Neural progenitor cell (in vitro differentiated cells): ENCODE measurements around the gene KIAA1958. TPM values are rescaled to one million over a fixed set of nuclear protein-coding genes. Genes with fewer than 3 reads are reported as not detected.
A peak's percentile ranks its signal among the peaks of the same experiment; 100 is the strongest.

Source experiments
- DNase-seq: peaks from one replicate; pipeline ENCODE4 v3.0.0-alpha.2; 2016; ENCODE audit warnings: low spot score
- H2AFZ ChIP-seq: fragments of 200-600 bp; sonication (generic); replicated peaks from 2 replicates; pipeline ENCODE4 v1.6.1; 2016; ENCODE audit warnings: antibody characterized with exemption
- H3F3A ChIP-seq: fragments of 200-600 bp; sonication (generic); 2 replicates; pipeline ENCODE4 v1.6.1; 2016; ENCODE audit warnings: antibody characterized with exemption, low read depth
- H3K27ac ChIP-seq: fragments of 200-600 bp; sonication (generic); 2 replicates; pipeline ENCODE4 v1.5.1; 2016; ENCODE audit warnings: mild to moderate bottlenecking
- H3K27me3 ChIP-seq: fragments of 200-600 bp; sonication (generic); 2 replicates; pipeline ENCODE4 v1.6.1; 2016; ENCODE audit warnings: mild to moderate bottlenecking, moderate library complexity
- H3K36me3 ChIP-seq: fragments of 200-600 bp; sonication (generic); 2 replicates; pipeline ENCODE4 v1.5.1; 2016
- H3K4me1 ChIP-seq: fragments of 200-600 bp; sonication (generic); 2 replicates; pipeline ENCODE4 v1.6.1; 2016; ENCODE audit warnings: mixed run types
- H3K4me2 ChIP-seq: fragments of 200-600 bp; sonication (generic); 2 replicates; pipeline ENCODE4 v1.6.1; 2016
- H3K4me3 ChIP-seq: fragments of 200-600 bp; sonication (generic); 2 replicates; pipeline ENCODE4 v1.5.1; 2016
- H3K79me2 ChIP-seq: fragments of 200-600 bp; sonication (generic); 2 replicates; pipeline ENCODE4 v1.6.1; 2016; ENCODE audit warnings: low read depth
- H3K9ac ChIP-seq: fragments of 200-600 bp; sonication (generic); 2 replicates; pipeline ENCODE4 v1.6.1; 2016
- H3K9me3 ChIP-seq: fragments of 200-600 bp; sonication (generic); 2 replicates; pipeline ENCODE4 v1.5.1; 2016; ENCODE audit warnings: low read depth
- H4K20me1 ChIP-seq: fragments of 200-600 bp; sonication (generic); 2 replicates; pipeline ENCODE4 v1.6.1; 2016; ENCODE audit warnings: low read depth
- H3K27ac Mint-ChIP-seq: 3 replicates; pipeline ENCODE4 v1.8.0; 2021; ENCODE audit warnings: mixed read lengths
- H3K27me3 Mint-ChIP-seq: 2 replicates; pipeline ENCODE4 v1.8.0; 2022; ENCODE audit warnings: low read depth, mild to moderate bottlenecking, inconsistent platforms, moderate library complexity, mixed read lengths; ENCODE audit not compliant: insufficient read depth
- H3K36me3 Mint-ChIP-seq: 3 replicates; pipeline ENCODE4 v1.8.0; 2021; ENCODE audit warnings: mixed read lengths
- H3K4me1 Mint-ChIP-seq: 3 replicates; pipeline ENCODE4 v1.8.0; 2021; ENCODE audit warnings: mixed read lengths
- H3K4me3 Mint-ChIP-seq: 3 replicates; pipeline ENCODE4 v1.8.0; 2021; ENCODE audit warnings: mild to moderate bottlenecking, moderate library complexity, mixed read lengths
- H3K9me3 Mint-ChIP-seq: 3 replicates; pipeline ENCODE4 v1.8.0; 2020; ENCODE audit warnings: mixed read lengths
- CTCF ChIP-seq: fragments of 200-600 bp; sonication (generic); IDR thresholded peaks from 2 replicates; pipeline ENCODE4 v1.5.1; 2017; ENCODE audit warnings: antibody characterized with exemption, mild to moderate bottlenecking
- EZH2 ChIP-seq: fragments of 200-600 bp; sonication (generic); IDR thresholded peaks from 2 replicates; pipeline ENCODE4 v1.6.1; 2017; ENCODE audit warnings: antibody characterized with exemption, mild to moderate bottlenecking, moderate library complexity
- EZH2phosphoT487 ChIP-seq: fragments of 200-600 bp; sonication (generic); IDR thresholded peaks from 2 replicates; pipeline ENCODE4 v1.6.1; 2017; ENCODE audit warnings: antibody characterized with exemption
- total RNA-seq: library from RNA; depleted of rRNA; stranded (reverse); fragments of >200 nt; gene quantifications from 2 replicates; pipeline ENCODE4 v1.2.3, GENCODE V29; 2015; ENCODE audit warnings: low replicate concordance

Gene KIAA1958
- total RNA-seq, 1 donor from 2014 or later = 31.4 TPM

- Histone ChIP-seq H3K79me2 (peaks cover 100% of the 10 kb centered on the region), H3K36me3 (peaks cover 34% of the 10 kb centered on the region), H3K27ac (peak overlapping the region; percentile 32), H3K4me3 (no peak overlapping the region), H3K4me2 (peak overlapping the region; percentile 51), H4K20me1 (peaks cover 33% of the 10 kb centered on the region), H3K9me3 (peaks cover 10% of the 10 kb centered on the region), H3K9ac (no peak overlapping the region), H3F3A (peaks cover 10% of the 10 kb centered on the region), H3K27me3 (no peaks in the 10 kb centered on the region), H2AFZ (no peak overlapping the region), H3K4me1 (peaks cover 17% of the 10 kb centered on the region)
- Mint-ChIP-seq H3K4me1 (peaks cover 4% of the 10 kb centered on the region), H3K36me3 (peaks cover 75% of the 10 kb centered on the region), H3K27me3 (peaks cover 5% of the 10 kb centered on the region), H3K27ac (no peak overlapping the region), H3K9me3 (peaks cover 59% of the 10 kb centered on the region), H3K4me3 (no peak overlapping the region)
- DNase-seq = no peak
- no peak for TF ChIP-seq CTCF
- TF ChIP-seq EZH2 = no peak
- TF ChIP-seq EZH2phosphoT487 = no peak
These were observed 9.6 kb downstream of the KIAA1958 start for GRCh38 chr9:112496074-112496722.

DNA sequence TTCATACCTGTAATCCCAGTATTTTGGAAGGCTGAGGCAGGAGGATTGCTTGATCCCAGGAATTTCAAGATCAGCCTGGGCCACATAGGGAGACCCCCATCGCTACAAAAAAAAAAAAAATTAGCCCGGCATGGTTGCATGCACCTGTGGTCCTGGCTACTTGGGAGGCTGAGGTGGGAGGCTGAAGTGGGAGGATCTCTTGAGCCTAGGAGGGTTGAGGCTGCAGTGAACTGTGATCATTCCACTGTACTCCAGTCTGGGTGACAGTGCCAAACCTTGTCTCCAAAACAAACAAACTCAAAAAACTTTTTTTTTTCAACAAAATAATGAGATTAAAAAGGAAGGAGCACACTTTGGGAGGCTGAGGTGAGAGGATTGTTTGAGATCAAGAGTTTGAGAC is 14.2 kb downstream of the KIAA1958 start:
- Histone ChIP-seq H3F3A (peaks cover 5% of the 10 kb centered on the region), H3K79me2 (peaks cover 100% of the 10 kb centered on the region), H4K20me1 (peaks cover 65% of the 10 kb centered on the region), H2AFZ (no peak overlapping the region), H3K27ac (no peak overlapping the region), H3K9me3 (no peaks in the 10 kb centered on the region), H3K4me2 (no peak overlapping the region), H3K4me1 (peaks cover 16% of the 10 kb centered on the region), H3K4me3 (no peak overlapping the region), H3K9ac (no peak overlapping the region), H3K36me3 (peaks cover 11% of the 10 kb centered on the region), H3K27me3 (no peaks in the 10 kb centered on the region)
- H3K27ac Mint-ChIP-seq = no peak overlapping the region
- H3K36me3 Mint-ChIP-seq = peaks cover 63% of the 10 kb centered on the region
- H3K4me3 Mint-ChIP-seq = no peak overlapping the region
- H3K9me3 Mint-ChIP-seq = peaks cover 56% of the 10 kb centered on the region
- no peaks in the 10 kb centered on the region for H3K27me3 Mint-ChIP-seq
- no peak for DNase-seq
- TF ChIP-seq EZH2 (no peak), CTCF (no peak), EZH2phosphoT487 (no peak)
- no peaks in the 10 kb centered on the region for H3K4me1 Mint-ChIP-seq

GRCh38 chr9:112501287-112501686 is 14.7 kb downstream of the KIAA1958 start:
- no peaks in the 10 kb centered on the region for H3K4me1 Mint-ChIP-seq
- Histone ChIP-seq H2AFZ (no peak overlapping the region), H3K4me2 (no peak overlapping the region), H3F3A (peaks cover under 1% of the 10 kb centered on the region), H3K4me1 (peaks cover 12% of the 10 kb centered on the region), H3K27me3 (no peaks in the 10 kb centered on the region), H3K9me3 (no peaks in the 10 kb centered on the region), H3K36me3 (peaks cover 11% of the 10 kb centered on the region), H3K79me2 (peaks cover 100% of the 10 kb centered on the region), H3K9ac (no peak overlapping the region), H4K20me1 (peaks cover 65% of the 10 kb centered on the region), H3K27ac (no peak overlapping the region), H3K4me3 (no peak overlapping the region)
- H3K36me3 Mint-ChIP-seq = peaks cover 60% of the 10 kb centered on the region
- no peaks in the 10 kb centered on the region for H3K27me3 Mint-ChIP-seq
- peaks cover 57% of the 10 kb centered on the region for H3K9me3 Mint-ChIP-seq
- no peak overlapping the region for H3K4me3 Mint-ChIP-seq
- no peak overlapping the region for H3K27ac Mint-ChIP-seq
- no peak for DNase-seq
- no peak for TF ChIP-seq EZH2phosphoT487
- TF ChIP-seq CTCF = no peak
- no peak for TF ChIP-seq EZH2
